K562 (cell line): Measurements from ENCODE around the gene XPO1. TPM values are rescaled to one million over a fixed set of nuclear protein-coding genes. Genes with fewer than 3 reads are reported as not detected.
A peak's percentile ranks its signal among the peaks of the same experiment; 100 is the strongest.

Experiments used
- E2F6 ChIP-seq, 2 experiments: IDR thresholded peaks; 2 replicates each; pipeline ENCODE4 v1.6.1; 2011; ENCODE audit warnings: borderline replicate concordance in 1 of 2, control low read depth in 1 of 2, low read depth in 1 of 2, low read length in 1 of 2, mild to moderate bottlenecking in 1 of 2, mixed read lengths in 1 of 2, moderate library complexity in 1 of 2; ENCODE audit not compliant: insufficient read depth in 1 of 2, insufficient read length in 1 of 2, poor library complexity in 1 of 2, severe bottlenecking in 1 of 2; ENCODE audit errors: extremely low read depth in 1 of 2
- ELF4 ChIP-seq: fragments of 450-650 bp; formaldehyde crosslinking; IDR thresholded peaks from 2 replicates; pipeline ENCODE4 v1.4.0; 2022; ENCODE audit warnings: missing genetic modification characterization
- MLLT1 ChIP-seq, 2 experiments: fragments of 450-650 bp; IDR thresholded peaks; 2 replicates each; pipeline ENCODE4 v1.6.1; 2016
- NFRKB ChIP-seq: fragments of 450-650 bp; IDR thresholded peaks from 2 replicates; pipeline ENCODE4 v1.6.1; 2016; ENCODE audit warnings: low read depth
- POLR2H ChIP-seq: IDR thresholded peaks from 2 replicates; pipeline ENCODE4 v1.6.1; 2016; ENCODE audit warnings: missing genetic modification characterization, low read depth, mild to moderate bottlenecking, control low read depth, missing compliant biosample characterization, moderate library complexity
- PRPF4 ChIP-seq: fragments of 200-400 bp; formaldehyde crosslinking; IDR thresholded peaks from one replicate; pipeline ENCODE4 v1.6.1; 2017; ENCODE audit warnings: low read length, low read depth, mild to moderate bottlenecking; ENCODE audit not compliant: insufficient read depth, poor library complexity, severe bottlenecking
- SIN3A ChIP-seq, 2 experiments: fragments of 150-350 bp in 1 of 2; IDR thresholded peaks; 2 replicates each; pipeline ENCODE4 v1.6.1; 2011 to 2016; ENCODE audit warnings: borderline replicate concordance in 2 of 2, low read depth in 2 of 2, low read length in 2 of 2, mild to moderate bottlenecking in 2 of 2, moderate library complexity in 2 of 2; ENCODE audit not compliant: control insufficient read depth in 1 of 2
- SIN3B ChIP-seq: fragments of 450-650 bp; IDR thresholded peaks from 2 replicates; pipeline ENCODE4 v1.6.1; 2017; ENCODE audit warnings: low read depth, mild to moderate bottlenecking, moderate library complexity
- UBTF ChIP-seq, 2 experiments: IDR thresholded peaks; 2 replicates each; pipeline ENCODE4 v1.6.1; 2012; ENCODE audit warnings: improper control_type of control experiment in 2 of 2, low read depth in 2 of 2, low read length in 2 of 2, borderline replicate concordance in 1 of 2
- ZBTB40 ChIP-seq, 2 experiments: fragments of 450-650 bp in 1 of 2; sonication (generic) in 1 of 2; formaldehyde crosslinking in 1 of 2; IDR thresholded peaks; 2 replicates each; pipeline versions ENCODE4 v1.7.1 to v1.9.0; 2016 to 2022; ENCODE audit warnings: inconsistent platforms in 1 of 2, mild to moderate bottlenecking in 1 of 2, missing genetic modification reagents in 1 of 2
- polyA plus RNA-seq, 8 experiments: library from polyadenylated mRNA; depleted of rRNA in 4 of 8; stranded (reverse) in 5 of 8; unstranded in 3 of 8; fragments of >200 nt; fragmentation: Nextera tagmentation in 2 of 8; fragmentation: Illumina TruSeq in 1 of 8; extraction: Ambion mirVana in 2 of 8; extraction: Trizol in 1 of 8; gene quantifications; 2 replicates each; pipeline versions ENCODE4 v1.2.1 to v1.2.3, GENCODE V29; 2011 to 2014; ENCODE audit warnings: inconsistent platforms in 1 of 8, missing spikeins in 1 of 8
- total RNA-seq, 7 experiments: library from RNA; depleted of rRNA in 6 of 7; stranded (reverse); fragments of >200 nt in 6 of 7; fragmentation: Illumina TruSeq in 2 of 7; extraction: Trizol in 2 of 7; gene quantifications; 2 replicates each; pipeline versions ENCODE4 v1.2.1 to v1.2.3, GENCODE V29; 2011 to 2021; ENCODE audit warnings: low replicate concordance in 1 of 7

The XPO1 gene
- total and polyA plus RNA-seq, 9 of the 15 experiments (the other 6 are each of a cell fraction or from before 2014, with no cell fraction given), result 86.2 to 307 (median 216) TPM

GRCh38 chr2:61537277-61537949, 743 bp downstream of the XPO1 start (continued):
- 0 out of 2 replicates have a peak, but pooled peaks have one; percentile 33 for TF ChIP-seq ZBTB40 (IDR thresholded peaks at IDR 0.05)
- no peak for TF ChIP-seq ZBTB40 (CRISPR knock-in tag; IDR thresholded peaks at IDR 0.05)
- peak; percentile 32; the same call in 1 of the 2 replicates for TF ChIP-seq NFRKB
- no peak for TF ChIP-seq E2F6 (IDR thresholded peaks at IDR 0.05; ENCODE audit: borderline replicate concordance in 1 of 2, extremely low read depth in 1 of 2, insufficient read depth in 1 of 2, insufficient read length in 1 of 2, low read depth in 1 of 2, low read length in 1 of 2, poor library complexity in 1 of 2, severe bottlenecking in 1 of 2)
- peak; percentile 51 to 60; a peak in 3 of 4 replicates for TF ChIP-seq MLLT1 (IDR thresholded peaks at IDR 0.05)
- TF ChIP-seq PRPF4, result peak; percentile 32
- TF ChIP-seq SIN3A (IDR thresholded peaks at IDR 0.05; ENCODE audit: borderline replicate concordance in 2 of 2, control insufficient read depth in 1 of 2, low read depth in 2 of 2, low read length in 2 of 2), result 0 out of 4 replicates have a peak, but pooled peaks of 1 of the 2 experiments have one; percentile 7
- TF ChIP-seq POLR2H, result peak; percentile 4; the same call in 1 of the 2 replicates
- TF ChIP-seq SIN3B, result no peak
- TF ChIP-seq UBTF (IDR thresholded peaks at IDR 0.05; ENCODE audit: borderline replicate concordance in 1 of 2, low read depth in 2 of 2, low read length in 2 of 2), result peak in 1 of 2 experiments; percentile 70; a peak in 1 of 4 replicates
- 0 out of 2 replicates have a peak, but pooled peaks have one; percentile 52 for TF ChIP-seq ELF4 (CRISPR knock-in tag)
